ENCODE measurements around the gene ZFYVE9. TPM values are rescaled to one million over a fixed set of nuclear protein-coding genes. Genes with fewer than 3 reads are reported as not detected.

The ZFYVE9 gene
- polyA plus RNA-seq, 1 experiment = 9.8 TPM

DNA sequence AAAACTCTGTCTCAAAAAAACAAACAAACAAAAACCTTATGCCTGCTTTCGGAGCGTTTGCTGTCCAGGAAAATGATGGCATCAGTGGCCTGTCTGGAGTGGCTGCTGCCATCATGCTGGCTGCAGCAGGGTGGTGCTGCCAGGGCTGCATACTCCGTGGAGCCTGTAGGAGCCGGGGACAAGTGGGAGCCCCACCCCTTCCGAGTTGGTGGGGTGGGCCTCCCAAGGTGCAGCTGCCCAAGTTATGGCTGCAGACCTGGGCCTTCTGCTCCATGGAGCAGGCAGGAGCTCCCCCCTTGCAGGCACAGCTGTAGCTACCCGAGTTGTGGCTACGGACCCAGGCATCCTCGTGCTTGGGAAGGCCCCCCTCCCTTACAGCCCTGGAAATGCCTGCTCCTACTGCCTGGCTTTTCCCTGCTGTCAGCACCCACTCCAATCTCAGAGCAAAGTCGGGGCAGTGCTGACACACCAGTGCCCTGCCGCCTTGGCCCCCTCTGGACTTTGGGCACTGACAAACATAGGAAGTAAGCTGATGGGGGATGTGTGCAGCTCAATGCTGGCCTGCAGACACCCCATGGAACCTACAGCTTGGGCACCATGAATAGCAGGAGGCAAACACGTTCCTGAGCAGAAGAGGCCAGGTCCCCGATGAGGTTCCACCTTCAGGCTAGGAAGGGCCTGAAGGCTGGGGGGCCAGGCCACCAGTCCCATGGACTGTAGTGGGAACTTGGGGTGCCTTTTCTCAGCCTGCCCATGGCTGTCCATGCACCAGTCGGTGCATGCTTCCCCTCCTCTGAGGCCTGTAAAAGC, 163.7 kb downstream of the ZFYVE9 start:
- DNase-seq (ENCODE audit: low read depth) = no peak
- ChIA-PET CTCF (interaction anchor here (1.1 to 1.9 kb wide), 2 partner anchors 8 to 179 kb away, joined by 3 to 7 read pairs; no protein-coding TSS in a partner anchor), POLR2A (no interaction called here)
- TF ChIP-seq, protein P1, sequence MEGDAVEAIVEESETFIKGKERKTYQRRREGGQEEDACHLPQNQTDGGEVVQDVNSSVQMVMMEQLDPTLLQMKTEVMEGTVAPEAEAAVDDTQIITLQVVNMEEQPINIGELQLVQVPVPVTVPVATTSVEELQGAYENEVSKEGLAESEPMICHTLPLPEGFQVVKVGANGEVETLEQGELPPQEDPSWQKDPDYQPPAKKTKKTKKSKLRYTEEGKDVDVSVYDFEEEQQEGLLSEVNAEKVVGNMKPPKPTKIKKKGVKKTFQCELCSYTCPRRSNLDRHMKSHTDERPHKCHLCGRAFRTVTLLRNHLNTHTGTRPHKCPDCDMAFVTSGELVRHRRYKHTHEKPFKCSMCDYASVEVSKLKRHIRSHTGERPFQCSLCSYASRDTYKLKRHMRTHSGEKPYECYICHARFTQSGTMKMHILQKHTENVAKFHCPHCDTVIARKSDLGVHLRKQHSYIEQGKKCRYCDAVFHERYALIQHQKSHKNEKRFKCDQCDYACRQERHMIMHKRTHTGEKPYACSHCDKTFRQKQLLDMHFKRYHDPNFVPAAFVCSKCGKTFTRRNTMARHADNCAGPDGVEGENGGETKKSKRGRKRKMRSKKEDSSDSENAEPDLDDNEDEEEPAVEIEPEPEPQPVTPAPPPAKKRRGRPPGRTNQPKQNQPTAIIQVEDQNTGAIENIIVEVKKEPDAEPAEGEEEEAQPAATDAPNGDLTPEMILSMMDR (IDR thresholded peaks at IDR 0.05; ENCODE audit: insufficient read depth, low read depth, low read length) = no peak
- H3K4me3 ChIP-seq (ENCODE audit: low read depth, low read length) = no peak overlapping the region
- no peaks in the 10 kb centered on the region for H3K27me3 ChIP-seq (ENCODE audit: control insufficient read depth, insufficient read depth, low read length)
- peaks cover 2% of the 10 kb centered on the region; the same call in 1 of the 2 replicates for H3K36me3 ChIP-seq (ENCODE audit: control insufficient read depth, insufficient read depth, low read length)

DNA sequence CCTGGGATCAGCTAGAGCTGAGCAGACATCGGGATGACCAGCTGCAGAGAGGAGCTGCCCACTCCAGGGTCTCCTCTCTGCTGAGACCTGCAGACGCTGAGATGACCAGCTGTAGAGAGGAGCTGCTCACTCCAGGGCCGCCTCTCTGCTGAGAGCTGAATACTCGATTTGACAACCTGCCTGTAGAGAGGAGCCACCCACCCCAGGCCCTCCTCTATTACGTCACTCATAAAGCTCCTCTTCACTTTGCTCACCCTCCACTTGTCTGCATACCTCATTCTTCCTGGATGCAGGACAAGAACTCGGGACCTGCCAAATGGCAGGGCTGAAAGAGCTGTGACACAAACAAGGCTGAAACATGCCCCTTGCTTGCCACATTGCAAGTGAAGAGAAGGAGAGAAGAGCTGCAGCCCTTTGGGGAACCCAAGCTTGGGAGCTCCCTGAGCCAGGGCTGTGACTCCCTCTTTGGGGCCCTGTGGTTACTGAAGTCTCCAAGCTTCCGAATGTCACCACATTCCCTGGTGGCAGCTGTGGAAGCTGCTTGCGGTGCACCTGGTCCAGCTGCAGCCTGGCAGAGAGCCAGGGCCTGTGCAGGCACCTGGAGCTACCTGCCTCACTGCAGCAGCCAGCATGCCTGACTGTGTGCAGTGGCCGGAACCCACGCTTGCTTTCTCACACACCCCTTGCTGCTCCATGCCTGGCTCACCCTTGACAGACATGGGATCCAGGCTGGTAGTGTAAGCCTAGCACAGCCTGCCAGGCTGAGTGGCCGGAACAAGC, 164.5 kb downstream of the ZFYVE9 start:
- Histone ChIP-seq H3K36me3 (ENCODE audit: control insufficient read depth, insufficient read depth, low read length) (peaks cover 2% of the 10 kb centered on the region; the same call in 1 of the 2 replicates), H3K4me3 (ENCODE audit: low read depth, low read length) (no peak overlapping the region), H3K27me3 (ENCODE audit: control insufficient read depth, insufficient read depth, low read length) (no peaks in the 10 kb centered on the region)
- TF ChIP-seq, protein P1 (IDR thresholded peaks at IDR 0.05; ENCODE audit: insufficient read depth, low read depth, low read length) = no peak
- CTCF ChIA-PET = interaction anchor here (1.0 to 1.9 kb wide), 3 partner anchors 9 to 180 kb away, joined by 3 to 7 read pairs (median 3); no protein-coding TSS in a partner anchor
- no peak for DNase-seq (ENCODE audit: low read depth)
- POLR2A ChIA-PET = no interaction called here

DNA sequence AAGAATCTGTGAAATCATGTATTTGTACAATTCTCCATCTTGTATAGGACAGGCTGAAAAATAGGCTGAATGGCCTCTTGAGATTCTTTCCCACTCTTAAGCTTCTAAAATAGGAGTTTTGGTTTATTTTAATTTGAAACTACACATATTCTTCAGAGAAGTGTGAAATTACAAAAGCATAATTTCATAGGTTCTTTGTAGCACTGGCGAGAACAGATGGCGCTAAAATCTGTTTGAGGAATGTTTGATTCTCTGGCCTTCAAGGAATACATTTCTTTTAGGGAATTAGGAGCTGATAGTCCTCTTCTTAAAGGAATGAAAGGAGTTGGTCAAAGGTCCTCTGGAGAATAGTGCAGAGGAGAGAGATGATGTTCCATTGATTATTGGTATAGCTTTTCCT, 179.2 kb downstream of the ZFYVE9 start:
- TF ChIP-seq, protein P1 (IDR thresholded peaks at IDR 0.05; ENCODE audit: insufficient read depth, low read depth, low read length) = no peak
- DNase-seq (ENCODE audit: low read depth) = no peak
- H3K4me3 ChIP-seq (ENCODE audit: low read depth, low read length) = no peak overlapping the region
- POLR2A ChIA-PET = no interaction called here
- CTCF ChIA-PET = no interaction called here
- H3K36me3 ChIP-seq (ENCODE audit: control insufficient read depth, insufficient read depth, low read length) = no peaks in the 10 kb centered on the region
- H3K27me3 ChIP-seq (ENCODE audit: control insufficient read depth, insufficient read depth, low read length) = no peaks in the 10 kb centered on the region

DNA sequence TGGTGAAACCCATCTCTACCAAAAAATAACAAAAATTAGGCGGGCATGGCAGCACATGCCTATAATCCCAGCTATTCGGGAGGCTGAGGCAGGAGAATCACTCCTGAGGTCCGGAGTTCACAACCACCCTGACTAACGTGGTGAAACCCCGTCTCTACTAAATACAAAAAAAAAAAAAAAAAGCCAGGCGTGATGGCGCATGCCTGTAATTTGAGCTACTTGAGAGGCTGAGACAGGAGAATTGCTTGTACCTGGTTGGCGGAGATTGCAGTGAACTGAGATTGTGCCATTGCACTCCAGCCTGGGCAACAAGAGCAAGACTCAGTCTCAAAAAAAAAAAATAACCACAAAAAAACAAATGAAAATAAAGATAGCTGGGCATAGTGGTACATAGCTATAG, 181.8 kb downstream of the ZFYVE9 start:
- Histone ChIP-seq H3K36me3 (ENCODE audit: control insufficient read depth, insufficient read depth, low read length) (no peaks in the 10 kb centered on the region), H3K4me3 (ENCODE audit: low read depth, low read length) (no peak overlapping the region), H3K27me3 (ENCODE audit: control insufficient read depth, insufficient read depth, low read length) (no peaks in the 10 kb centered on the region)
- no peak for DNase-seq (ENCODE audit: low read depth)
- TF ChIP-seq, protein P1 (IDR thresholded peaks at IDR 0.05; ENCODE audit: insufficient read depth, low read depth, low read length) = no peak
- POLR2A ChIA-PET = interaction anchor here (0.6 kb wide), 1 partner anchor 243 kb away, joined by 4 read pairs; no protein-coding TSS in a partner anchor
- CTCF ChIA-PET = no interaction called here

DNA sequence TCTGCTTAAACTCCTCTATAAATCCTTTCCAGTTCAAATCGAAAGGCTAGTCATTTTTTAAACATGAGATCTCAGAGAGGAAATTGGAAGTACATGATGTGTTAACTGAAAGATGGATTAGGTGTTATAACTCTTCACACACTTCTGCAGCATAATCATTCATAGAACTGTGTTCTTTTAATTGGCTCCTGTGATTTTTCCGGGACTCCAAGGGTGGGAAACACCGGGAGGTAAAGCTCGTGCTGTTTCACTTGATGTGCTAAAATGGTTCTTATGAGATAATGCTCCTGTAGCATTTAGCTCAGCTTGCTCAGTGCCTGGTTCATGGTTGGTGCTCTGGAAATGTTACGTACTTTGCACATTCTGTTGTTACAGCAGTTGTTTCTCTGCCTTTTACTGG, 183.9 kb downstream of the ZFYVE9 start:
- DNase-seq (ENCODE audit: low read depth) = no peak
- H3K36me3 ChIP-seq (ENCODE audit: control insufficient read depth, insufficient read depth, low read length) = no peaks in the 10 kb centered on the region
- no peak overlapping the region for H3K4me3 ChIP-seq (ENCODE audit: low read depth, low read length)
- ChIA-PET POLR2A (no interaction called here), CTCF (interaction anchor here (1.0 kb wide), 1 partner anchor 16 kb away, joined by 3 read pairs; no protein-coding TSS in a partner anchor)
- H3K27me3 ChIP-seq (ENCODE audit: control insufficient read depth, insufficient read depth, low read length) = no peaks in the 10 kb centered on the region
- TF ChIP-seq, protein P1 (IDR thresholded peaks at IDR 0.05; ENCODE audit: insufficient read depth, low read depth, low read length) = no peak

All from BJ (cell line).